Measurements from ENCODE around the gene TTLL6. TPM values are rescaled to one million over a fixed set of nuclear protein-coding genes. Genes with fewer than 3 reads are reported as not detected.

TTLL6 gene
- total and polyA plus RNA-seq, 12 donors, result under 0.01 to 2.0 (median 0.44) TPM; not detected in 4

- 8 to 12% (median 9%) methylated on average over 20 to 21 of the region's 21 CpGs for WGBS, 4 donors
- peaks cover 0 to 6% of the 10 kb centered on the region in 2 donors for H3K4me1 ChIP-seq (replicated peaks in 1 of 2)
- intact Hi-C loops (cut with DNase I), result loop anchor here (5.0 kb wide), 2 partner anchors 45 to 70 kb away; no protein-coding TSS in a partner anchor
- DNase-seq, result no peak
- no peaks in the 10 kb centered on the region for H3K9me3 ChIP-seq (replicated peaks in 1 of 3)
- H3K27ac ChIP-seq, result no peak within 1 kb of the TSS
- no peaks in the 10 kb centered on the region for H3K36me3 ChIP-seq (replicated peaks in 1 of 2)
- H3K27me3 ChIP-seq, result peaks cover 98% of the 10 kb centered on the region
- H3K4me3 ChIP-seq, result no peak within 1 kb of the TSS
- TF ChIP-seq POLR2A (IDR thresholded peaks at IDR 0.05), result no peak
- TF ChIP-seq, protein P1, sequence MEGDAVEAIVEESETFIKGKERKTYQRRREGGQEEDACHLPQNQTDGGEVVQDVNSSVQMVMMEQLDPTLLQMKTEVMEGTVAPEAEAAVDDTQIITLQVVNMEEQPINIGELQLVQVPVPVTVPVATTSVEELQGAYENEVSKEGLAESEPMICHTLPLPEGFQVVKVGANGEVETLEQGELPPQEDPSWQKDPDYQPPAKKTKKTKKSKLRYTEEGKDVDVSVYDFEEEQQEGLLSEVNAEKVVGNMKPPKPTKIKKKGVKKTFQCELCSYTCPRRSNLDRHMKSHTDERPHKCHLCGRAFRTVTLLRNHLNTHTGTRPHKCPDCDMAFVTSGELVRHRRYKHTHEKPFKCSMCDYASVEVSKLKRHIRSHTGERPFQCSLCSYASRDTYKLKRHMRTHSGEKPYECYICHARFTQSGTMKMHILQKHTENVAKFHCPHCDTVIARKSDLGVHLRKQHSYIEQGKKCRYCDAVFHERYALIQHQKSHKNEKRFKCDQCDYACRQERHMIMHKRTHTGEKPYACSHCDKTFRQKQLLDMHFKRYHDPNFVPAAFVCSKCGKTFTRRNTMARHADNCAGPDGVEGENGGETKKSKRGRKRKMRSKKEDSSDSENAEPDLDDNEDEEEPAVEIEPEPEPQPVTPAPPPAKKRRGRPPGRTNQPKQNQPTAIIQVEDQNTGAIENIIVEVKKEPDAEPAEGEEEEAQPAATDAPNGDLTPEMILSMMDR (IDR thresholded peaks at IDR 0.05), result no peak
Observed at GRCh38 chr17:48722201-48722907, 94.7 kb downstream of the TTLL6 start, which contains the start of gene PRAC1. PRAC1 (minus strand) TSS chr17:48722518; CDS start chr17:48722392, 126 bp downstream.

- Histone ChIP-seq H3K36me3 (replicated peaks in 1 of 2) (no peaks in the 10 kb centered on the region), H3K9me3 (replicated peaks in 1 of 3) (no peaks in the 10 kb centered on the region), H3K27ac (no peak overlapping the region), H3K27me3 (peaks cover 98% of the 10 kb centered on the region), H3K4me1 (replicated peaks in 1 of 2) (peaks cover 0 to 6% of the 10 kb centered on the region in 2 donors), H3K4me3 (no peak overlapping the region)
- TF ChIP-seq POLR2A (IDR thresholded peaks at IDR 0.05), result no peak
- TF ChIP-seq, protein P1 (IDR thresholded peaks at IDR 0.05), result no peak
- intact Hi-C loops (cut with DNase I), result loop anchor here (5.0 kb wide), 2 partner anchors 44 to 71 kb away; no protein-coding TSS in a partner anchor
- WGBS, 4 donors, result 65 to 100% (median 86%) methylated on average over 1 of the region's 1 CpG
- DNase-seq, result no peak
Observed at GRCh38 chr17:48721009-48721402, 96.0 kb downstream of the TTLL6 start.

DNA sequence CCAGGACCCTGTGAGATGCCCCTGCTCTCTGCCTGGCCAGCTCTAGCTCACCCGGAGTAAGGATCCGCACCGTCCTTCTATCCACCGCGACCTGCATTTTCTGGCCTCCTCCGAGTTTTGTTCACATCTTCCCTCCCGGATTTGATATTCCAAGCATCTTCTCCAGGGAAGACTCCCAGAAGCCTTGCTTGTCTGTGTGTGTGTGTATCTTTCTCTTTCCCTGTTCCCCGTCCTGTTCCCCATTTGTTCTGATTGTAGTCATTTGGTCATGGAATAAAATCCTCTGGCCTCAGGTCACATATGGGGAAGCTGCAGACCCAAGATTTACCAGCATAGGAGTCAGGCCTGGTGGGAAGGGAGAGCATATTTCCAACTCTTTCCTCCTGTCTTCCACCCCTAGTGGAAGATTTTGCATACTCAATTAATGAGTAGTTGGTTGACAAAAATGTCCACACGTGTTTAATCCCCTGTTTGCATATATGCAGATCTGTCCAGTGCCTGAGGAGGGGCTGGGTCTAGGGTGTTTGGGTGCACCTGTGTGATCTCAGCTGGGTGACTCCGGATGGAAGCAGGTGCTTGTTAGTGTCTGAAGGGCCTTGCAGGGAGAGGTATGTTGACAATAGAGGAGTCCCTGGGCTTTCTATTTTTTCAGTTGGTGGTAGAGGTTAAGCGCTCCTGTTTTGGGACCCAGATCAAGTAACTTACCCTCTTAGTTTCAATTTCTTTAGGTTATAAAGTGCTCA lies 96.6 kb downstream of the TTLL6 start:
- Histone ChIP-seq H3K27ac (no peak overlapping the region), H3K9me3 (replicated peaks in 1 of 3) (no peaks in the 10 kb centered on the region), H3K36me3 (replicated peaks in 1 of 2) (no peaks in the 10 kb centered on the region), H3K27me3 (peaks cover 98% of the 10 kb centered on the region), H3K4me1 (replicated peaks in 1 of 2) (peaks cover 0 to 6% of the 10 kb centered on the region in 2 donors), H3K4me3 (no peak overlapping the region)
- TF ChIP-seq POLR2A (IDR thresholded peaks at IDR 0.05), result no peak
- TF ChIP-seq, protein P1 (IDR thresholded peaks at IDR 0.05), result no peak
- 26 to 49% (median 38%) methylated on average over 11 of the region's 11 CpGs for WGBS, 4 donors
- intact Hi-C loops (cut with DNase I), result loop anchor here (5.0 kb wide), 2 partner anchors 43 to 72 kb away; no protein-coding TSS in a partner anchor
- no peak for DNase-seq

- intact Hi-C loops (cut with DNase I), result loop anchor here (5.0 kb wide), 2 partner anchors 42 to 73 kb away; no protein-coding TSS in a partner anchor
- H3K27me3 ChIP-seq, result peaks cover 92% of the 10 kb centered on the region
- no peaks in the 10 kb centered on the region for H3K36me3 ChIP-seq (replicated peaks in 1 of 2)
- 8 to 16% (median 13%) methylated on average over 15 to 37 of the region's 37 CpGs for WGBS, 4 donors
- peaks cover 0 to 1% of the 10 kb centered on the region in 2 donors for H3K4me1 ChIP-seq (replicated peaks in 1 of 2)
- no peak for DNase-seq
- H3K27ac ChIP-seq, result no peak overlapping the region
- no peak overlapping the region for H3K4me3 ChIP-seq
- H3K9me3 ChIP-seq (replicated peaks in 1 of 3), result no peaks in the 10 kb centered on the region
- no peak for TF ChIP-seq POLR2A (IDR thresholded peaks at IDR 0.05)
- TF ChIP-seq, protein P1 (IDR thresholded peaks at IDR 0.05), result no peak
Observed at GRCh38 chr17:48719642-48720265, 97.3 kb downstream of the TTLL6 start.
